GM13977 (cell line): ENCODE measurements around the gene PTPN21.

ENCODE experiments used
- DNase-seq: peaks from one replicate; pipeline ENCODE4 v3.0.0; 2012; ENCODE audit warnings: low spot score
- in situ Hi-C: fragments of 300-500 bp; cut with MboI; formaldehyde crosslinking; loops from one replicate; pipeline ENCODE4 v1.12.0; 2022; ENCODE audit warnings: low sequenced_read_pairs, low pct_unique_long_range_greater_than_20kb, mixed read lengths, inconsistent platforms; ENCODE audit not compliant: unreplicated experiment
- TF ChIP-seq, protein P1 (sequence below): IDR thresholded peaks from 2 replicates; pipeline ENCODE4 v1.5.1; 2012; ENCODE audit warnings: mild to moderate bottlenecking, control low read depth; ENCODE audit not compliant: insufficient read depth; ENCODE audit errors: extremely low read depth, missing control alignments

Gene PTPN21

DNA sequence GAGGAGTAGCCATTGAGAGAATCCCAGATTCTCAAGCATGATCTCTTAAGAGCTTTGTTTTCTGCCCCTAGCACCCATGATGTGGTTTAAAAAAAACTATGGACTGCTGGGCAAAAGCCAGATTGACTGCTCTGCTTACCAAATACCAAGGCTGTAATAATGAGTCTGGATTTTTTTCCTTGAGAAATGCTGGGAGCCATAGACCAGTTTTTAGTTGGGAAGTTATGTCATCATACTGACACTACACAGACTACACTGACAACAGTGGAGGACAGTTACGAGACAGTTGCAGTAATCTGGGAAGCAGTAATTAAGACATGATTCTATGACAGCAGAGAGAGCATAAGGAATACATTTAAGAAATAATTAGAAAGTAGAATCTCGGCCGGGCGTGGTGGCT is 133.5 kb downstream of the PTPN21 start:
- no peak for DNase-seq
- TF ChIP-seq, protein P1, sequence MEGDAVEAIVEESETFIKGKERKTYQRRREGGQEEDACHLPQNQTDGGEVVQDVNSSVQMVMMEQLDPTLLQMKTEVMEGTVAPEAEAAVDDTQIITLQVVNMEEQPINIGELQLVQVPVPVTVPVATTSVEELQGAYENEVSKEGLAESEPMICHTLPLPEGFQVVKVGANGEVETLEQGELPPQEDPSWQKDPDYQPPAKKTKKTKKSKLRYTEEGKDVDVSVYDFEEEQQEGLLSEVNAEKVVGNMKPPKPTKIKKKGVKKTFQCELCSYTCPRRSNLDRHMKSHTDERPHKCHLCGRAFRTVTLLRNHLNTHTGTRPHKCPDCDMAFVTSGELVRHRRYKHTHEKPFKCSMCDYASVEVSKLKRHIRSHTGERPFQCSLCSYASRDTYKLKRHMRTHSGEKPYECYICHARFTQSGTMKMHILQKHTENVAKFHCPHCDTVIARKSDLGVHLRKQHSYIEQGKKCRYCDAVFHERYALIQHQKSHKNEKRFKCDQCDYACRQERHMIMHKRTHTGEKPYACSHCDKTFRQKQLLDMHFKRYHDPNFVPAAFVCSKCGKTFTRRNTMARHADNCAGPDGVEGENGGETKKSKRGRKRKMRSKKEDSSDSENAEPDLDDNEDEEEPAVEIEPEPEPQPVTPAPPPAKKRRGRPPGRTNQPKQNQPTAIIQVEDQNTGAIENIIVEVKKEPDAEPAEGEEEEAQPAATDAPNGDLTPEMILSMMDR, result no peak
- in situ Hi-C loops, result no loop called here

DNA sequence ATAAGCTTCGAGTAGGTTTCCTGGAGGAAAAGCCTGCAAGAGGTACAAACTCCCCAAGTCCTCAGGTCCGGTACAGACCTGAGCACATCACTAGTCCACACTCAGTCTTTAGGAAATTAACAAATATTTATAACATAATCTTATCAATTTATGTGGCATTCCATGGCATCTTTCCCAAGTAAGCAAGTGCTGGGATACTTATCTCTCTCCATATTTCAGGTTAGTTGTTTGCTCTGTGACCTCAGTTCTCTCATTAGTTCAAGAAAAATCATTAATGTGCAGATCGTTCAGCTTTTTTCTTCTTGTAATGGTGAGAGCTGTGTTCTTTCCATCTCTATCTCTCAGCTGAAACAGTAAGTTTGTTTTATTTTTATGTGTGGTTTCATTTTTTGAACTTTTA is 134.6 kb downstream of the PTPN21 start:
- in situ Hi-C loops, result no loop called here
- DNase-seq, result no peak
- TF ChIP-seq, protein P1, result no peak

DNA sequence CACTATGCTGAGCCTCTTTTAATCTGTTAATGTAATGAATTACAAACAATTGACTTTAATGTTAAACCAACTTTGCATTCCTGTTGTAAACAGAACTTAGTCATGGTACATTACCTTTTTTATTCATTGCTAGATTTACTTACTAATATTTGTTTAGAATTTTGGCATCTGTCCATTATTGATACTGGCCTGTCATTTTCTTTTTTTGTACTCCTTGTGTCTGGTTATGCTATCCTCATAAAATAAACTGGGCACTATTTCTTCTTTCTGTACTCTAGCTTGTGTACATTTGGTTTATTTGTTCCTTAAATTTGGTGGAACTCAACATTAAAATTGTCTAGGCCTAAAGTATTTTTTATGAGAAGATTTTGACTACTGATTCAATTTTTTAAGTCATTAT is 137.2 kb downstream of the PTPN21 start:
- in situ Hi-C loops, result no loop called here
- DNase-seq, result no peak
- TF ChIP-seq, protein P1, result no peak
